GDM1 (cell line): ENCODE results near the gene CHCT1.
"Not testable (repeated sequence)": the region's sequence is repeated elsewhere in the genome, so short reads cannot be mapped to it uniquely, and the experiment has no call there.

Experiments used
- DNase-seq: peaks from one replicate; lab custom pipeline; 2025; lab: John Stamatoyannopoulos, UW

CHCT1 gene

GRCh38 chr17:60398227-60398959, 23.9 kb upstream of the CHCT1 start:
- DNase-seq = peak; percentile 67

- DNase-seq = no peak
Measured at GRCh38 chr17:60401819-60402218, 20.5 kb upstream of the CHCT1 start.

- DNase-seq = no peak
Measured at GRCh38 chr17:60403523-60403810, 18.8 kb upstream of the CHCT1 start.

- no peak for DNase-seq
Measured at GRCh38 chr17:60403962-60404361, 18.3 kb upstream of the CHCT1 start.

GRCh38 chr17:60406887-60407286, 15.4 kb upstream of the CHCT1 start:
- DNase-seq = no peak

- DNase-seq = no peak
Measured at GRCh38 chr17:60410001-60410400, 12.3 kb upstream of the CHCT1 start.

- no peak for DNase-seq
Measured at GRCh38 chr17:60412701-60413100, 9.6 kb upstream of the CHCT1 start.

GRCh38 chr17:60415146-60415545, 7.1 kb upstream of the CHCT1 start:
- DNase-seq = no peak

- no peak for DNase-seq
Measured at GRCh38 chr17:60416368-60416925, 5.8 kb upstream of the CHCT1 start.

- DNase-seq = not testable (repeated sequence)
Measured at GRCh38 chr17:60419003-60419402, 3.3 kb upstream of the CHCT1 start.

GRCh38 chr17:60419875-60420274, 2.4 kb upstream of the CHCT1 start:
- DNase-seq = not testable (repeated sequence)

GRCh38 chr17:60421273-60422161, 772 bp upstream of the CHCT1 start:
- peak; percentile 48 for DNase-seq

GRCh38 chr17:60423865-60424264, 1.6 kb downstream of the CHCT1 start:
- no peak for DNase-seq

GRCh38 chr17:60425626-60426025, 3.3 kb downstream of the CHCT1 start:
- DNase-seq = no peak

- DNase-seq = no peak
Measured at GRCh38 chr17:60426596-60426995, 4.3 kb downstream of the CHCT1 start.

GRCh38 chr17:60428491-60428890, 6.2 kb downstream of the CHCT1 start:
- not testable (repeated sequence) for DNase-seq

GRCh38 chr17:60430561-60430960, 8.3 kb downstream of the CHCT1 start:
- DNase-seq = not testable (repeated sequence)

GRCh38 chr17:60433021-60433997, 11.0 kb downstream of the CHCT1 start:
- not testable (repeated sequence) for DNase-seq

GRCh38 chr17:60435244-60436167, 13.2 kb downstream of the CHCT1 start:
- DNase-seq = peak; percentile 44

- DNase-seq = no peak
Measured at GRCh38 chr17:60436676-60437075, 14.4 kb downstream of the CHCT1 start.

GRCh38 chr17:60439501-60439900, 17.2 kb downstream of the CHCT1 start:
- DNase-seq = no peak
